HEK293T (cell line): ENCODE measurements around the gene ATP5ME.

Source experiments
- CTCF ChIA-PET: fragments of 350-600 bp; formaldehyde crosslinking; extraction: SDS; loops from one replicate; lab custom pipeline; 2021; ENCODE audit warnings: antibody characterized with exemption, inconsistent platforms; lab: Yijun Ruan, JAX
- POLR2A ChIA-PET: fragments of 350-600 bp; formaldehyde crosslinking; extraction: SDS; loops from one replicate; lab custom pipeline; 2020; ENCODE audit warnings: antibody characterized with exemption, inconsistent platforms; lab: Yijun Ruan, JAX
- DNase-seq: peaks from one replicate; pipeline ENCODE4 v3.0.0; 2012; ENCODE audit warnings: mixed read lengths; ENCODE audit errors: extremely low spot score
- ARNT ChIP-seq: fragments of 450-650 bp; IDR thresholded peaks from 2 replicates; pipeline ENCODE4 v1.6.1; 2017; ENCODE audit warnings: mild to moderate bottlenecking
- BHLHE40 ChIP-seq: fragments of 450-650 bp; IDR thresholded peaks from 2 replicates; pipeline ENCODE4 v1.6.1; 2016; ENCODE audit warnings: mild to moderate bottlenecking, moderate library complexity, borderline replicate concordance
- CTBP1 ChIP-seq: fragments of 450-650 bp; IDR thresholded peaks from 2 replicates; pipeline ENCODE4 v1.6.1; 2016; ENCODE audit warnings: borderline replicate concordance
- ELF4 ChIP-seq: fragments of 450-650 bp; IDR thresholded peaks from 2 replicates; pipeline ENCODE4 v1.6.1; 2017; ENCODE audit warnings: antibody characterized with exemption
- FOXA1 ChIP-seq: fragments of 450-650 bp; IDR thresholded peaks from 2 replicates; pipeline ENCODE4 v1.6.1; 2016; ENCODE audit warnings: mild to moderate bottlenecking
- FOXK2 ChIP-seq: fragments of 450-650 bp; IDR thresholded peaks from 2 replicates; pipeline ENCODE4 v1.6.1; 2016; ENCODE audit warnings: mild to moderate bottlenecking
- FOXM1 ChIP-seq: fragments of 450-650 bp; IDR thresholded peaks from 2 replicates; pipeline ENCODE4 v1.6.1; 2017; ENCODE audit warnings: mild to moderate bottlenecking, borderline replicate concordance
- HDGF ChIP-seq: fragments of 450-650 bp; IDR thresholded peaks from 2 replicates; pipeline ENCODE4 v1.6.1; 2017; ENCODE audit warnings: antibody characterized with exemption, borderline replicate concordance
- L3MBTL2 ChIP-seq: fragments of 450-650 bp; conservative IDR thresholded peaks from 2 replicates; pipeline ENCODE4 v1.6.1; 2016; ENCODE audit warnings: mild to moderate bottlenecking
- LEF1 ChIP-seq: fragments of 450-650 bp; IDR thresholded peaks from 2 replicates; pipeline ENCODE4 v1.6.1; 2017; ENCODE audit warnings: mild to moderate bottlenecking, borderline replicate concordance
- NFRKB ChIP-seq: fragments of 450-650 bp; IDR thresholded peaks from 2 replicates; pipeline ENCODE4 v1.6.1; 2016; ENCODE audit warnings: mild to moderate bottlenecking, moderate library complexity
- PKNOX1 ChIP-seq: fragments of 450-650 bp; IDR thresholded peaks from 2 replicates; pipeline ENCODE4 v1.6.1; 2016
- SP1 ChIP-seq: fragments of 450-650 bp; IDR thresholded peaks from 2 replicates; pipeline ENCODE4 v1.6.1; 2017
- SUZ12 ChIP-seq: fragments of 450-650 bp; IDR thresholded peaks from 2 replicates; pipeline ENCODE4 v1.6.1; 2016; ENCODE audit warnings: mild to moderate bottlenecking
- TARDBP ChIP-seq: fragments of 450-650 bp; IDR thresholded peaks from 2 replicates; pipeline ENCODE4 v1.6.1; 2016
- ZNF384 ChIP-seq: fragments of 450-650 bp; IDR thresholded peaks from 2 replicates; pipeline ENCODE4 v1.6.1; 2016

Gene ATP5ME

DNA sequence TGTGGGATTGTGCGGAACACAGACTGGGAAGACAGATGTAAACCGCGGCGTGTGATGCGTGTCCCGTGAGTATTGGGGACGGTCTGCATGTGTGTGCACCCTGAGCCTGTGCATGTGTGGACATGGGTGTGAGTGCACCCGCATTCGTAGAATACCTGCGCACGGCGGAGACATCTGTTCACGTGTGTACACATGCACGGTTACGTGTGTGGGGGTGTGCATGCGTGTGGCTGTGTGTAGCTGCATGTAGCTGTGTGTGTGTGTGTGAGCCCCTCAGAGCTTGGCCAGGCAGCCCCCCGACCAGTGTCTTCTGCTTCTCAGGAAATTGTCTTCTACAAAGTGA is 19.6 kb downstream of the ATP5ME start:
- TF ChIP-seq NFRKB (no peak), BHLHE40 (no peak), HDGF (no peak), ARNT (no peak), SP1 (no peak), ZNF384 (no peak), SUZ12 (no peak), PKNOX1 (no peak), L3MBTL2 (no peak), FOXK2 (no peak), LEF1 (no peak), TARDBP (no peak)
- ChIA-PET POLR2A (no interaction called here), CTCF (no interaction called here)
- no peak for DNase-seq

GRCh38 chr4:653831-654502 is 20.1 kb downstream of the ATP5ME start:
- ChIA-PET CTCF (no interaction called here), POLR2A (no interaction called here)
- DNase-seq: no peak
- TF ChIP-seq BHLHE40 (no peak), FOXK2 (no peak), FOXM1 (no peak), ARNT (no peak), LEF1 (no peak), ZNF384 (no peak), L3MBTL2 (no peak), FOXA1 (no peak), NFRKB (no peak), SP1 (no peak), CTBP1 (no peak), SUZ12 (no peak), PKNOX1 (no peak)

GRCh38 chr4:653080-653821 is 20.8 kb downstream of the ATP5ME start:
- POLR2A ChIA-PET: no interaction called here
- TF ChIP-seq ZNF384: no peak
- no peak for TF ChIP-seq CTBP1
- DNase-seq: no peak
- CTCF ChIA-PET: no interaction called here

- ChIA-PET POLR2A (interaction anchor here (0.9 kb wide), 1 partner anchor 22 kb away, joined by 3 read pairs; the partner anchor contains the start of genes ATP5ME and MYL5), CTCF (no interaction called here)
- TF ChIP-seq FOXA1: no peak
- TF ChIP-seq L3MBTL2: no peak
- no peak for TF ChIP-seq SP1
- no peak for TF ChIP-seq HDGF
- no peak for TF ChIP-seq ELF4
- TF ChIP-seq BHLHE40: no peak
- TF ChIP-seq PKNOX1: no peak
- TF ChIP-seq CTBP1: no peak
- no peak for TF ChIP-seq LEF1
- TF ChIP-seq FOXM1: no peak
- TF ChIP-seq FOXK2: no peak
- TF ChIP-seq NFRKB: no peak
- no peak for TF ChIP-seq ARNT
- no peak for TF ChIP-seq TARDBP
- no peak for TF ChIP-seq SUZ12
- TF ChIP-seq ZNF384: no peak
- DNase-seq: no peak
Measured at GRCh38 chr4:651884-652642, 22.0 kb downstream of the ATP5ME start.

- ChIA-PET POLR2A (interaction anchor here (0.9 kb wide), 1 partner anchor 23 kb away, joined by 3 read pairs; the partner anchor contains the start of genes ATP5ME and MYL5), CTCF (no interaction called here)
- DNase-seq: no peak
- TF ChIP-seq FOXM1: no peak
Measured at GRCh38 chr4:650951-651883, 22.9 kb downstream of the ATP5ME start.
